ENCODE results near the gene ZNF181. TPM values are rescaled to one million over a fixed set of nuclear protein-coding genes. Genes with fewer than 3 reads are reported as not detected.
A peak's percentile ranks its signal among the peaks of the same experiment; 100 is the strongest.

ZNF181 gene
- total RNA-seq, 1 donor from 2014 or later = 10.3 TPM

DNA sequence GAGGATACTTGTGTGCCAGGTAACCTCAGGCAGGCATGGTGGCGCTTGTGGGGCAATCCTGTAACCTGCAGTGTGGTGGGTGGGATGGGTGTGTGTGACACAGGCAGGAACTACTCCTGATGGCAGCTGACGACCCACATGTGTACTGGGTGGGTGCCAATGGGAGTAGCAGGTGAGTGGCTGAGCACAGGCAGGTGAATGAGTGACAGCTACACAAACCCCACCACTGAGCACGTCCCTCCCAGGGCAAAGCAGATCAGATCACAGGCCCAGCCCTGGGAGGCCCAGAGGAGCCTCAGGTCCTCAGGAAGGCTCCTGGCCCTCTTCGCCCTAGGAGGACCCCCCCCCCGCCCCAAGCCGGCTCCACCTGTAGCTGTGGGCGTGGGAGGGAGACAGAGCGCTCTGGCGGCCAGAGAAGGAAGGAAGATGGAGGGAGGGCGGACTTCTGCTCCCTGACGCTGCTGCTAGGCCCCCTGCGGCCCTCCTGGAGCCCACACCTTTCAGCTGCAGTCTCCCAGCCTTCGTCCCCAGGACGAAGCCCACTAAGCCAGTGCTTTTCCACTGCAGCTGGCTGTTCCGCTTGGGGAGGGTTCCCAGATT lies 1.3 kb upstream of the ZNF181 start:
- H3K27ac Mint-ChIP-seq = peak overlapping the region; percentile 24
- no peaks in the 10 kb centered on the region for H3K9me3 Mint-ChIP-seq (ENCODE audit: low read depth)
- TF ChIP-seq, protein P1, sequence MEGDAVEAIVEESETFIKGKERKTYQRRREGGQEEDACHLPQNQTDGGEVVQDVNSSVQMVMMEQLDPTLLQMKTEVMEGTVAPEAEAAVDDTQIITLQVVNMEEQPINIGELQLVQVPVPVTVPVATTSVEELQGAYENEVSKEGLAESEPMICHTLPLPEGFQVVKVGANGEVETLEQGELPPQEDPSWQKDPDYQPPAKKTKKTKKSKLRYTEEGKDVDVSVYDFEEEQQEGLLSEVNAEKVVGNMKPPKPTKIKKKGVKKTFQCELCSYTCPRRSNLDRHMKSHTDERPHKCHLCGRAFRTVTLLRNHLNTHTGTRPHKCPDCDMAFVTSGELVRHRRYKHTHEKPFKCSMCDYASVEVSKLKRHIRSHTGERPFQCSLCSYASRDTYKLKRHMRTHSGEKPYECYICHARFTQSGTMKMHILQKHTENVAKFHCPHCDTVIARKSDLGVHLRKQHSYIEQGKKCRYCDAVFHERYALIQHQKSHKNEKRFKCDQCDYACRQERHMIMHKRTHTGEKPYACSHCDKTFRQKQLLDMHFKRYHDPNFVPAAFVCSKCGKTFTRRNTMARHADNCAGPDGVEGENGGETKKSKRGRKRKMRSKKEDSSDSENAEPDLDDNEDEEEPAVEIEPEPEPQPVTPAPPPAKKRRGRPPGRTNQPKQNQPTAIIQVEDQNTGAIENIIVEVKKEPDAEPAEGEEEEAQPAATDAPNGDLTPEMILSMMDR (IDR thresholded peaks at IDR 0.05; ENCODE audit: unreplicated experiment) = no peak
- H3K36me3 Mint-ChIP-seq (ENCODE audit: insufficient read depth) = peaks cover 7% of the 10 kb centered on the region
- H3K4me1 Mint-ChIP-seq (ENCODE audit: low read depth) = peaks cover 16% of the 10 kb centered on the region
- no peaks in the 10 kb centered on the region for H3K27me3 Mint-ChIP-seq
- H3K4me3 Mint-ChIP-seq (ENCODE audit: low read depth) = peak overlapping the region; percentile 40
- no peak for DNase-seq (ENCODE audit: low spot score, unreplicated experiment)

GRCh38 chr19:34733266-34733745 lies 737 bp upstream of the ZNF181 start:
- DNase-seq (ENCODE audit: low spot score, unreplicated experiment) = peak; percentile 15
- TF ChIP-seq, protein P1 (IDR thresholded peaks at IDR 0.05; ENCODE audit: unreplicated experiment) = no peak
- H3K27ac Mint-ChIP-seq = peak overlapping the region; percentile 99

DNA sequence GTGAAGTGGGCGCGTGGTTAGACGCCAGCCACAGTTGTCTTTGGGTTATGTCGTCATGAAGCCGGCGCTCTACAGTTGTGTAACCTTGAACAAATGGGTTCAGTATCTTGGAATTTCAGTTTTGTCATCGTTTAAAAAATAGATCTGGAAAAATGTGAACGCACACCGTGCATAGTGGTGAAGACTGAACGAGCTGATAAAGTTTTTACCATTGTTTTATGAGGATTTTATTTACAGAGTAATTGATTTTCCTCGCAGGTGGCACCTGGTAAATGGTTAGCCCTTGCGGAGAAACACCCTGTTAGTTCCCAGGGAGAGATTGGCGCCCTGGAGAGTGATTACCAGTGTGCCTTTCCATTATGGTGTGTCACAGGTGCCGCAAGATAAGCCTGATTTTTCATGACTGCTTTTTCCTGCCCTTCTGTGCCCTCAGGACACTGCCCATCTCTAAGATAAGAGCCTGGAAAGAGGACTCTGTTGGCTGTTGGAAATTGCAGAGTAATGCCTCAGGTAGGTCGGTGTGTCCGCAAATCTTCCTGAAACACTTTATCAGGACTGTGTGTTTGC lies 577 bp downstream of the ZNF181 start:
- Mint-ChIP-seq H3K27ac (peak overlapping the region; percentile 99), H3K4me3 (ENCODE audit: low read depth) (peak overlapping the region; percentile 93), H3K4me1 (ENCODE audit: low read depth) (peaks cover 16% of the 10 kb centered on the region), H3K9me3 (ENCODE audit: low read depth) (peaks cover 6% of the 10 kb centered on the region), H3K36me3 (ENCODE audit: insufficient read depth) (peaks cover 21% of the 10 kb centered on the region), H3K27me3 (no peaks in the 10 kb centered on the region)
- TF ChIP-seq, protein P1 (IDR thresholded peaks at IDR 0.05; ENCODE audit: unreplicated experiment) = no peak
- no peak for DNase-seq (ENCODE audit: low spot score, unreplicated experiment)

More at GRCh38 chr19:34733266-34733745, 737 bp upstream of the ZNF181 start:
- H3K27me3 Mint-ChIP-seq = no peaks in the 10 kb centered on the region
- H3K36me3 Mint-ChIP-seq (ENCODE audit: insufficient read depth) = peaks cover 11% of the 10 kb centered on the region
- peak overlapping the region; percentile 93 for H3K4me3 Mint-ChIP-seq (ENCODE audit: low read depth)
- peaks cover 3% of the 10 kb centered on the region for H3K9me3 Mint-ChIP-seq (ENCODE audit: low read depth)
- peaks cover 16% of the 10 kb centered on the region for H3K4me1 Mint-ChIP-seq (ENCODE audit: low read depth)

DNA sequence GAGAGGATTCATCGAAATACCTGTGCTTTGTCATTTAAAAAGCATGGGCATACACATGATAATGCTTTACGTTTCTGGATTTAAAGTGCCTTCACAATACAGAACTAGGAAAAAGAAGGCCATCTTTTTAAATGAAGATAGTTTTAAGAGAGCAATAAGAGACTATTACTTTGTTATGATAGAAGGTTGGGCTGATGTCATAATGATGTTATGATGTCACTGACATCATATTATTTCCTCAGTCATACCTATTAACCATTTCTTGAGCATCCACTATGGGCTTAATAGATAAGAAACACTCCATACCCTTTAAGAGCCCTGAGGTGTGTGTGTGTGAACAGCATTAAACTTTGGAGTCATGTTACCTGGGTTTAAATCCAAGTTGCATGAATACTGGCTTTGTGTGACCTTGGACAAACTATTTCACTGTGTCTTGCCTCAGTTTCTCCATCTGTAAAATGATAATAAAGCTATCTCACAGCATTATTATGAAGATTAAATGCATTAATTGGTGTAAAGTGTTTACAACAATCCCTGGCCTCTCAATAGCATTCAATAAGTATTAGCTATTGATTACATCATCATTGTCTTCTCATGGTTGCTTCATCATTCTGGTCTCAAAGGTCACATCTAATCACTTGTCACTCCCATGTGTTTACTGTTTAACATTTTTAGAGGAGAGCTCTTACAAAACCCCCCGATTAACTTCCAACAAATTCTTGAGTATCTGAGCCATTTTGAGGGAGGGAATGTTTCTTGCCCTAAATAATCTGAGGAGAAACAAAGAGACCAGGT lies 11.1 kb downstream of the ZNF181 start:
- Mint-ChIP-seq H3K9me3 (ENCODE audit: low read depth) (peaks cover 29% of the 10 kb centered on the region), H3K4me3 (ENCODE audit: low read depth) (no peak overlapping the region), H3K4me1 (ENCODE audit: low read depth) (peaks cover 2% of the 10 kb centered on the region), H3K27me3 (no peaks in the 10 kb centered on the region), H3K27ac (no peak overlapping the region), H3K36me3 (ENCODE audit: insufficient read depth) (peaks cover 69% of the 10 kb centered on the region)
- DNase-seq (ENCODE audit: low spot score, unreplicated experiment) = no peak
- TF ChIP-seq, protein P1 (IDR thresholded peaks at IDR 0.05; ENCODE audit: unreplicated experiment) = no peak

GRCh38 chr19:34757441-34757840 lies 23.4 kb downstream of the ZNF181 start:
- TF ChIP-seq, protein P1 (IDR thresholded peaks at IDR 0.05; ENCODE audit: unreplicated experiment) = no peak
- Mint-ChIP-seq H3K36me3 (ENCODE audit: insufficient read depth) (peaks cover 65% of the 10 kb centered on the region), H3K4me3 (ENCODE audit: low read depth) (no peak overlapping the region), H3K4me1 (ENCODE audit: low read depth) (no peaks in the 10 kb centered on the region), H3K27ac (no peak overlapping the region), H3K9me3 (ENCODE audit: low read depth) (peaks cover 73% of the 10 kb centered on the region), H3K27me3 (no peaks in the 10 kb centered on the region)
- no peak for DNase-seq (ENCODE audit: low spot score, unreplicated experiment)
